Stimulated activated CD4-positive, alpha-beta T cell treated with anti-CD3 and anti-CD28 coated beads, Interleukin-4, amount 100 ng/mL, for 1 hour (primary cell): ENCODE data around the gene KRT82.
"Not testable (repeated sequence)": the region's sequence is repeated elsewhere in the genome, so short reads cannot be mapped to it uniquely, and the experiment has no call there.

ENCODE experiments used
- DNase-seq: peaks from one replicate; pipeline ENCODE4 v3.0.0-alpha.2; 2020

The KRT82 gene

DNA sequence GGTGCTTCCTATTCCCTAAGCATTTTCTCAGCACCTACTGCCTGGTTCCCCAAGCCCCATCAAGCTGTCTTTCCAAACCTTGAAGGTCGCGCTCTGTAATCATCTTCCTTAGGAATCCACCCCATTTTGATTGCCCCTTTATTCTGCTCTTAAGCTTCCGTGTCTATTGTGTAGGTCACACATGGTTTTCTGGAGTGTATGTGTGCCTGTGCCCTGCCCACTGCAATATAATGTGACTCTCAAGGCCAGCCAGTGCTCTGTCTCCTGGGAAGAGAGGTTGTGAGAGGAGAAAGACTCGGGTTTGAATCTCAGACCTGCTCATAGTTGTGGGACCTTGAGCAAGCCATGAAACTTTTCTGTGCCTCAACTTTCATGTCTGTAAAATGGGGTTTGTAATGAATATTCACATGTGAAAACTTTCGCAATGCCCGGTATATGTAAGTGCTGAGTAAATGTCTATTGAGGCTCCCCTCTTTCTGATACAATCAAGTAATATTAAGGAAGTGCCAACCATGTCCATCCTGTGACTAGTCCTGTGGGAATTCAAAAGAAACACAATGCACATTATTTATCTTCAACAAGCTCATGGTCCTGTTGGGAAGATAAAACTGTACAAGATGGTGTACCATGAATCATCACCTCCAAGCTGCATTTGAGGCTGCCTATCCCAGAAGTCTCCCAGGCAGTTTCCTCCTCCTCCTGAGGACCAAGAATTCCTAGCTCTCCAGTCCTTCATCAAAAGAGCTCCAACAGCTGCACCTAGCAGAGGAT is 28.8 kb upstream of the KRT82 start:
- DNase-seq, result no peak

- no peak for DNase-seq
These were observed 28.1 kb upstream of the KRT82 start, which contains the start of gene KRT75 for GRCh38 chr12:52434081-52434733. Gene KRT75, minus strand, starts transcription at chr12:52434371. Its CDS starts 67 bp downstream, at chr12:52434304.

DNA sequence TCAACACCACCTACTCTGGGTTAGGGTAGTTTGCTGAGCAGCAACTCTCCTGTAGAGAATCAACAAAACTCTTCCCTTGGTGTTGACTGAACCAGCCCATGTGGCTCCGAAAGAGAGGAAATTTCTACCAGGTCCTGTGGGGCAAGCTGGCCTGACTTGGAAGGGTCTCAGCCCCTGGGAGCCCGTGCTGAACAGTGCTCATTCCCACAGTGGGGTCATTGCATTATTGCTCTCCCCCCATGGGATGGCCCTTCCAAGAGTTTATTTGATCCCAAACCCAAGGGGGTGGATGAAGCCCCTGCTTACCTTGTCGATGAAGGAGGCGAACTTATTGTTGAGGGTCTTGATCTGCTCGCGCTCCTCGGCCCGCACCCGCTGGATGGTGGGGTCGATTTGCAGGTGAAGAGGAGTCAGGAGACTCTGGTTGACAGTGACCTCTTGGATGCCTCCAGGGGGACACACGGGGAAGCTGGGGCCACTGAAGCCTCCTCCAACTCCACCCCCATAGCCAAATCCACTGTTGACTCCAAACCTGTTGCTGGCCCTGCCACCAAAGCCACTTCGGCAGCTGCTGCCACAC is 27.5 kb upstream of the KRT82 start:
- no peak for DNase-seq

DNA sequence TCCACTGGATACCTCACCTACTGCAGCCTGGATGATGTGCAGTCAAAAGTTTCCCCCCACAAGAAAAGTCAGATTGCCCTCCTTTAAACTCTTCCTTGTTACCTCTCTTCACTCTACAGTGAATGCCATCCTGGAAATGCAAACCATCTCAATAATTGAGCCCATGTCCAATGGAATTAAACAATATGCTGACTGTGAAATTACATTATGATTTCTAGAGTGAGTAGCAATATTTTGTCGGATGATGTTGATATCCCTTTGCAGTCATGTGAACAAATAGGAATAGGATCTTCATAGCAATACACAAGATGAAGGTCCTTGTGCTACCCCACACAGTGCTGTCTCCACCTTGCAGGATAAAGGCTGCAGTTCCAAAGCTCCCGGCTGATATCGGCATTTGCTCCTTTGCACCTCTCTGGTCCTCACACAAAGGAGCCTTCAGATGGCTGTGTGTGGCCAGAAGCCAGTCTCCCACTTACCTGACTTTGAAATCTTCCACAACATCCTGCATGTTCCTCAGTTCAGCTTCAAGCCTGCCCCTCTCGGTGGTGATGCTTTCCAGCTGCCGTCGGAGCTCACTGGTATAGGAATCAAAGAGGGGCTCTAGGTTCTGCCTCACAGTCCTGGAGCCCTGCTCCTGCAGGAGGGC is 26.5 kb upstream of the KRT82 start:
- DNase-seq, result no peak

DNA sequence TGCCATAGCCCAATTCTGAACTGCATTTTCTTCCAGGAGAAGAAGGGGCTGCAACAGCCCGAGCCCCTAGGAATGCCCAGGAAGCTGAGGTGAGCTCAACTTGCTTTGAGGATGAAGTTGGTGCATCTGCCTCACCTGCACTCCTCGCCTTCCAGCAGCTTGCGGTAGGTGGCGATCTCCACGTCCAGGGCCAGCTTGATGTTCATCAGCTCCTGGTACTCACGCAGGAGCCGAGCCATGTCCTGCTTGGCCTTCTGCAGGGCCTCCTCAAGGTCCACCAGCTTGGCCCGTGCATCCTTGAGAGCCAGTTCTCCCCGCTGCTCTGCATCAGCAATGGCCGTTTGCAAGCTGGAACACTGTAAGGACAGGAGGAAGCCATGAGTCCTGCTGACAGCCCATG is 22.0 kb upstream of the KRT82 start:
- no peak for DNase-seq

GRCh38 chr12:52427083-52427482 is 20.9 kb upstream of the KRT82 start:
- DNase-seq, result no peak

DNA sequence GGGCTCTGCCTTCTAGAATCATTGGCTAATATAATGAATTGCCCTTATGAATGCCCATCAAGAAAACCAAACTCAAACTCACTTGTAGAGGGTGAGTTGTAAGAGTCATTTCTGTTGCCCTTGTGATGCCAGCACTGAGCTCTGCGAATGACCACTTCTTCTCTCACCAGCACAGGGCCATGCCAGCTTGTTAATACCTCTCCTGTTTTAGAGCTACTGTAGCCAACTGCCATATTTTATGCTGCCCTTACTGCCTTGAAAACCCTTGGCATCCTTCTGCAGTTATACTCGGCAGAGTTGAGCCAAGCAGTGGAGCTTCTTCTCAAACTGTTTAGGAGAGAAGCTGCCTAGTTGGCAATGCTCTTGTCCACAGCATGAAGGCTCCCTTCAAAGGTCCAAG is 19.9 kb upstream of the KRT82 start:
- DNase-seq, result no peak

GRCh38 chr12:52425466-52425865 is 19.3 kb upstream of the KRT82 start:
- DNase-seq, result no peak

DNA sequence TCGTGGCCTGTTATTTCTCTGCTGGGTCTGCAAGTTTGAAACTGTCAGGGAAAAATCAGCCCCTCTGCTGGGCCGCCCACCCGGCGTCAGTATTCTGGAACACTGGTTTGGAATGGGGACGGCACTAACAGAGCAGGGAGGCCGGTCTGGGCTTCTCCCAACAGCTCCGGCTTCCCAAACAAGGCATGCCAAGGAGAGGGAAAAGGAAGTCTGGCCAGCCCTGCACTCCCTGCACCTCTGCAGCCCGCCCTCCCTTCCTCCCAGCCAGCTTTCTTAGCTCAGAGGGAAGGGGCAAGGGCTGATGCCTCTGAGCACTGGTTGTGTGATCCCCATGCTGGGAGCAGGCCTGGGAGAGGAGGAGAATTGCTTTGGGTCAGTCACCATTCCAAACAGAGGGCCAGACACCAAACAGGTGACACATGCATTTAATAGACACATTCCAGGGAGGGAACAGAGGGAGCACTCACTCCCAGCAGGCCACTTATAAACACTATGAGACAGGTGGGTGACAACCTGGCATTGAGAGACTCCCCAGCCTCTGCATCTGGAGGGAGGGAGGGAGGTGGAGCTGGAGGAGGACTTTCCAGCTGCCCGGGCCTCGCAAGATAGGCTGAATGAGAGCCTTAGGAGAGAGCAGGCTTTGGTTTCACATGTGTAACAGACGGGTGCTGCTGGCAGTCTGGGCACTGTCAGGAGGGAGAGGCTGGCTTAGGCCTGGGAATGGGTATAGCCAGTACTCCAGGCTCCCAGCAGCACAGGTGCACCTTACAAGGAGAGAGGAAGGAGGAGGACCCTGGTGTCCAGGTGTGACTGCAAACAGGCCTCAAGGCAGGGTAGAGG is 17.7 kb upstream of the KRT82 start:
- DNase-seq, result no peak

GRCh38 chr12:52423035-52423434 is 16.9 kb upstream of the KRT82 start:
- DNase-seq, result no peak

- no peak for DNase-seq
These were observed 13.5 kb upstream of the KRT82 start for GRCh38 chr12:52419656-52420055.

DNA sequence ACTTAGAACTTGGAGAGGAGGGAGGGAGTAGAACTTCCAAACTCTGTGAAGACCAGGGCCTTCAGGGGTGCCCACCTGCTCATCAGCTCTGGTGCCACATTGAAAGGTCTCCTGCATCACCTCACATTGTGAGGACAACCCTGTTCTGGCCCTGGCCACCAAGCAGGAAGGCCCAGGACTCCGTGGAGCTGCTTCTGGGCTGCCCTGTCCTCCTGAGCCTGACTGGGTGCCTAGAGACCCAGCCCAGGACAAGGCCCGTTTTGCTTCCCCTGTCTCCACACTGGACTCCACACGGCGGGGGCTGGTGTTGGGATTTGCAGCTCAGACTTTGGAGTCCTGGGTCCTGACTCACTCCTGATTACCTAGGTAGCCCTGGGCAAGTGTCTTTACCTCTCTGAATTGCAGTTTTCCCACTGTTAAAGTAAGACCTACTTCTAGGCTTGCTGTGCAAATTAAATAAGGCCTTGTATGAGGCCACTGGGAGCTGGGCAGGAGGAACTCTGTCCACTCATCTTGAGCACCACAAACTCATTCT is 12.5 kb upstream of the KRT82 start:
- no peak for DNase-seq

DNA sequence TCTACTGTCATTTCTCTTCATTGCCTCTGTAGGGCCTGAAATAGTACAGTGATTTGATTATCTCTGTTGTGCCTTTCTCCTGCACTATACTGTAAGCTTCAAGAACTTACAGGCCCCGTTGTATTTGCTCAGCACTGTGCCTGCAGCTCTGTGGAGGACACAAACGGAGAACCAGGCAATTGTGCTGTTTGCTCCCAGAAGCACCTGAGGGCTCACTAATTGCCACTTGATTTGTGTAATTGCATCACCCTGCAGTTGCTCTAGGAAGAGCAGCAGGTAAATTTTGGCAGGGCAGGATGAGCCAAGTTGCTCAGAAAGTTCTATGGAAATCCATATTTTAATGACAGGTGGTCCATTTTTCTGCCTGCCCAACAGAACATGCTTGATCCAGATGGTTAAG is 11.6 kb upstream of the KRT82 start:
- DNase-seq, result no peak

- no peak for DNase-seq
These were observed 10.7 kb upstream of the KRT82 start for GRCh38 chr12:52416795-52417194.

GRCh38 chr12:52415870-52416750 is 10.0 kb upstream of the KRT82 start:
- DNase-seq, result no peak

GRCh38 chr12:52414936-52415335 is 8.8 kb upstream of the KRT82 start:
- DNase-seq, result no peak

GRCh38 chr12:52413782-52414345 is 7.7 kb upstream of the KRT82 start:
- DNase-seq, result no peak

GRCh38 chr12:52413202-52413601 is 7.1 kb upstream of the KRT82 start:
- no peak for DNase-seq

- no peak for DNase-seq
These were observed 5.7 kb upstream of the KRT82 start for GRCh38 chr12:52411815-52412214.

DNA sequence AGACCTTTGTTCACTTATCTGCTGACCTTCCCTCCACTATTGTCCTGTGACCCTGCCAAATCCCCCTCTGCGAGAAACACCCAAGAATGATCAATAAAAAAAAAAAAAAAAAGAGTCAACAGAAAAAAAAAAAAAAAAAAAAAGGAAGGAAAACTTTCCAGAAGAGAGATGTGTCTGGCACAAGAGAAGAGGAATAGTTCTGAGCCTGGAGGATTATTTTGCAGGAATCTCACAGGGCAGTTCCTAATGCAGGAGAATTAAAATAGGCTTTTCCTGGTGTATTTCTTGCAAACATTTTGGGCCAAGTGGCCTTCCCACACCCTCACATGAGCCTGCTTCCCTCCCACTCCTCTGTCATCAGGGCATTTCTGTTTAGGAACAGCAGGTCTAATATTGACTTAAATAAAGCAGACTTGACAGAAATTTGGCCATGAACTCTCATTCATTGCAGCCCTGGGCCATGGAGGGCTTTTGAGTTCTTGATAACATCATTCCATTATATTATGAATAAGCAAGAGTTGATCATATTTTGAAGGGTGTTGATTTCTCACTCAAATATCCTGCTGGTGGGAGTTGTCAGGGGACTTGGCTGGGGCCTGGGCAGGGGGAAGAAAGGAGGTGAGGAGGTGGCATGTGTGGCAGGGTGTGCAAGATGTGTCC is 4.6 kb upstream of the KRT82 start:
- not testable (repeated sequence) for DNase-seq

DNA sequence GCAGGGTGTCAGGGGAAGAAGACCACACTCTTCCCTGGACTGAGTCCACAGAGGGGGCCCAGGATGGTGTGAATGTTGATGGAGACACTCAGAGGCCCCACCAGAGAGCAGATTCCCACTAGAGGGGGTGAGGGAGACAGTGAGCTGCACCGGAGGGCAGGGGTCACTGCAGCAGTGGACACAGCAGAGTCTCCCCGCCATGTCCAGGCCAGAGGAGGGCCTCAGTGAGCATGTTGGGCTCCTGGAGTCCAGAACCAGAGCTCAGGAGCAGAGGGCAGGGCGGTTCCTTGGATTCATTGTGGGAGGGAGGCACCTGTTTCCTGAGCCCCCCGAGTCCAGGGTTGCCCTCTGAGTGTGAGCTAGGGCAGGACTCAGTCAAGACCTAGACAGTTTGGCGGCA is 1.8 kb upstream of the KRT82 start:
- no peak for DNase-seq
